Hippocampal formation (tissue), 2 donors: ENCODE results near the gene RINT1.

Source experiments
- DNase-seq, 2 donors: peaks; one replicate each; lab custom pipeline; 2025; lab: John Stamatoyannopoulos, UW

RINT1 gene

GRCh38 chr7:105599551-105599950 lies 67.5 kb downstream of the RINT1 start:
- no peak for DNase-seq

GRCh38 chr7:105600720-105601550 lies 68.9 kb downstream of the RINT1 start:
- no peak for DNase-seq

DNA sequence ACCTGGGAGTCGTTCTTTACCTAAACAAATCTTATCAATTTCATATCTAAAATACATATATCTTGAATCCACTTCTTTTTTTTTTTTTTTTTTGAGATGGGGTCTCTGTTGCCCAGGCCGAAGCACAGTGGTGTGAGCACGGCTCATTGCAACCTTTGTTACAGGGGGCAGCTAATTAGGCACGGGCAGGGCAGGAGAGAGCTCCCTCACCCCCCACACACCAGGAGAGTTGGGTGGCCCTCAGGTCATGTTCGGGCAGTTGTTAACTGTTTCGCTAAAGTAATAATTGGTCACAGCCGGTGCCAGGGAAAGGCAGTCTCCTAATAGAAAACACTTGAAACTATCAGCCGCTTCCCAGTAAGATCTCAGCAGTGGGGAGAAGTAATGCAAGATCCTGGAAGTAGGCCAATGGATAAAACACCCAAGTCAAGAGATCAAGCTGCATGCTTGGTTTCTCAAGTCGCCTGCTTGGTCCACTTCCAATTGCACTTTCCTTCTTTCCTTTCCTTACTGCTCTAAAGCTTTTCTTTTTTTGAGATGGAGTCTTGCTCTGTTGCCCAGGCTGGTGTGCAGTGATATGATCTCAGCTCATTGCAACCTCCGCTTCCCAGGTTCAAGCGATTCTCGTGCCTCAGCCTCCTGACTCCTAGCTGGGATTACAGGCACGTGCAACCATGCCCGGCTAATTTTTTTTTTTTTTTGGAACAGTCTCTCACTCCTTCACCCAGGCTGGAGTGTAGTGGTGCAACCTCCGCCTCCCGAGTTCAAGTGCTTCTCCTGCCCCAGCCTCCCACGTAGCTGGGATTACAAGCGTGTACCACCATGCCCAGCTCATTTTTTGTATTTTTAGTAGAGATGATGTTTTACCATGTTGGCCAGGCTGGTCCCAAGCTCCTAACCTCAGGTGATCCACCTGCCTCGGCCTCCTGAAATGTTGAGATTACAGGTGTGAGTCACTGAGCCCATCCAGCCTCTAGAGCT lies 70.6 kb downstream of the RINT1 start:
- DNase-seq = no peak

DNA sequence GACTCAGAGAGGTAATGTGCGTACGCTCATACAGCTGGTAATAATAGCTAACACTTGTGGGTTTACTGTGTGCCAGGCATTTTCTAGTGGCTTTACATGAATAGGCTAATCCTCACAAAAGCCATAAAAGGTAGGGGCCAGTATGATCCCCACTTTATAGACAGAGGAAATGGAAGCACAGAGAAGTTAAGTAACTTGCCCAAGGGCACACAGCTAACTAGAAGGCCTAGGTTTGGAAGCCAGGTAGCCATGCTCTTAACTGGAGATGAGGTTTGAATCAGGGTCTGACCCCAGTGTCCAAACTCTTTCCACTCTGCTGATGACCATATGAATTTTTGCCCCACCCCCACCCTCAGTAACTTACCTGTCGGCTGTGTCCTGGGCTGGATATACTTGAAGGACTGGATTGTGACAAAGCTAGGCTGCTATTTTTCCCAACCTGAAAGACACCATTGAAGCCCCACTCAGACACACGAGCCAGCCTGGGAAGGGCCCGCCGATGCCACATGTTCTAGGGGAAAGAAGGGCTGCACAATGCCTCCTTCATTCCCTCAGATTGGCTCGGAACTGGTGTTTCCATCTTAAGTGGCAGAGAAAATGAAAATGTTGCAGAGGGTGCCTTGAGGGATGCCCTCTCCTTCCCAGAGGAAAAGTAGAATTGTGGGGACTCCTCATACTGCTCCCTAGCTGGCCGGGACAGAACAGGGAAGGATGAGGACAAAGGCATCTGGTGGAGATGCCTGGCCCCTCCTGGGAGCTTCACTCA lies 78.3 kb downstream of the RINT1 start:
- DNase-seq = no peak

- DNase-seq = no peak
Measured at GRCh38 chr7:105611856-105612775, 80.1 kb downstream of the RINT1 start.

GRCh38 chr7:105612806-105613205 lies 80.8 kb downstream of the RINT1 start:
- no peak for DNase-seq

DNA sequence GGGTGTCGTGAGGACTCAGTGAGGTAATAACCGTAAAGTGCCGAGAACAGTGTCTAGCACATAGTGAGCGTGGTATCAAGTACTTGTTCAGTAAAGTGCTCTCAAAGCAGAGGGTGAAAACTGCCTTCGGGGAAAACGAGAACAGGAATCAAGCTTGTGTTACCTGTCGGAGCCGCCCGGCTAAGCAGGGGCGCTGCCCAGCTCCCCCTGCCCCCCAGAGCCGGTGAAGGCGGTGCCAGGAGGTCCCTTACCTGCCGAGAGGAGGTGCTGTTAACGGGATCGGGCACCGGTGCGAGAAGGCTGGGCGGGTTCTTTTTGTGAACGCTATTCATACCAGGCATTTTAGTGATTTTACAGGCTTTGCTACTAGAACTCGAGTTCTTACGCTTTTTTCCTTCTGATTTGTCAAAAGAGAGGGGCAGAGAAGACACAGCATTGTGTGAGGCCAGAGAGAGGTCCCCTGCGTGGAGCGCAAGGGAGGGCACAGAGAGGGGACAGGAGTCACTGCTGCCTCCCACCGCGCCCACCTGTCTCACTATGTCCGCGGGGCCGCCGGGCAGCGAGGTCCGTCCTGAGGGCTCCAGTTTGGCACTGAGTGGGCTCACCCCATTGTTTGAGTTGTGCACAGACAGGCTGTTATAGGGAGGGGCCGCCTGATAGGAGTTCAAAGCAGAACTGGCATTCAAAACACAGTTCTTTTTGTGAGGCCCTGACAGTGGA lies 81.8 kb downstream of the RINT1 start:
- DNase-seq = no peak

GRCh38 chr7:105614341-105614840 lies 82.4 kb downstream of the RINT1 start:
- no peak for DNase-seq
